K562 (cell line): ENCODE data around the gene AIMP2. TPM values are rescaled to one million over a fixed set of nuclear protein-coding genes. Genes with fewer than 3 reads are reported as not detected.

ENCODE experiments used
- JUND ChIP-seq, 2 experiments: IDR thresholded peaks; 2 replicates in 1 of 2; 3 replicates in 1 of 2; pipeline ENCODE4 v1.6.1; 2011; ENCODE audit warnings: borderline replicate concordance in 2 of 2, low read depth in 2 of 2, low read length in 2 of 2, improper control_type of control experiment in 1 of 2, missing biosample characterization in 1 of 2, missing genetic modification characterization in 1 of 2, missing genetic modification reagents in 1 of 2
- LEF1 ChIP-seq: fragments of 450-650 bp; IDR thresholded peaks from 2 replicates; pipeline ENCODE4 v1.6.1; 2016; ENCODE audit warnings: mild to moderate bottlenecking
- NFIC ChIP-seq: fragments of 450-650 bp; IDR thresholded peaks from 2 replicates; pipeline ENCODE4 v1.6.1; 2017; ENCODE audit warnings: mild to moderate bottlenecking, inconsistent platforms
- PBX2 ChIP-seq, 2 experiments: IDR thresholded peaks in 1 of 2; conservative IDR thresholded peaks in 1 of 2; 2 replicates each; pipeline ENCODE4 v1.6.1; 2016; ENCODE audit warnings: low read depth in 2 of 2, mild to moderate bottlenecking in 1 of 2, missing compliant biosample characterization in 1 of 2, missing genetic modification characterization in 1 of 2, moderate library complexity in 1 of 2
- RBBP5 ChIP-seq: fragments of 200-600 bp; sonication (generic); IDR thresholded peaks from 2 replicates; pipeline ENCODE4 v1.6.1; 2012; ENCODE audit warnings: borderline replicate concordance, mild to moderate bottlenecking, low read length, control low read depth, inconsistent platforms; ENCODE audit not compliant: insufficient read depth, poor library complexity, severe bottlenecking
- YBX1 ChIP-seq: fragments of 450-650 bp; IDR thresholded peaks from 2 replicates; pipeline ENCODE4 v1.7.1; 2016; ENCODE audit warnings: mild to moderate bottlenecking
- ZNF24 ChIP-seq: fragments of 450-650 bp; IDR thresholded peaks from 2 replicates; pipeline ENCODE4 v1.6.1; 2016
- ZNF75A ChIP-seq: fragments of 450-650 bp; formaldehyde crosslinking; IDR thresholded peaks from 2 replicates; pipeline ENCODE4 v1.4.0; 2020; ENCODE audit warnings: mild to moderate bottlenecking
- ZSCAN32 ChIP-seq: fragments of 450-650 bp; formaldehyde crosslinking; IDR thresholded peaks from 2 replicates; pipeline ENCODE4 v1.4.0; 2020; ENCODE audit warnings: mild to moderate bottlenecking, moderate library complexity
- polyA plus RNA-seq, 8 experiments: library from polyadenylated mRNA; depleted of rRNA in 4 of 8; stranded (reverse) in 5 of 8; unstranded in 3 of 8; fragments of >200 nt; fragmentation: Nextera tagmentation in 2 of 8; fragmentation: Illumina TruSeq in 1 of 8; extraction: Ambion mirVana in 2 of 8; extraction: Trizol in 1 of 8; gene quantifications; 2 replicates each; pipeline versions ENCODE4 v1.2.1 to v1.2.3, GENCODE V29; 2011 to 2014; ENCODE audit warnings: inconsistent platforms in 1 of 8, missing spikeins in 1 of 8
- total RNA-seq, 7 experiments: library from RNA; depleted of rRNA in 6 of 7; stranded (reverse); fragments of >200 nt in 6 of 7; fragmentation: Illumina TruSeq in 2 of 7; extraction: Trizol in 2 of 7; gene quantifications; 2 replicates each; pipeline versions ENCODE4 v1.2.1 to v1.2.3, GENCODE V29; 2011 to 2021; ENCODE audit warnings: low replicate concordance in 1 of 7
- TF ChIP-seq, protein P1 (sequence below): sonication (generic); formaldehyde crosslinking; IDR thresholded peaks from 2 replicates; pipeline ENCODE4 v1.8.0; 2022; ENCODE audit warnings: missing genetic modification reagents, mild to moderate bottlenecking, borderline replicate concordance
- TF ChIP-seq, protein P2 (sequence below): fragments of 450-650 bp; conservative IDR thresholded peaks from 2 replicates; pipeline ENCODE4 v1.6.1; 2016; ENCODE audit warnings: missing genetic modification characterization, low read depth, mild to moderate bottlenecking, control low read depth, missing compliant biosample characterization

AIMP2 gene
- total and polyA plus RNA-seq, 9 of the 15 experiments (the other 6 are each of a cell fraction or from before 2014, with no cell fraction given), result 47.5 to 84.9 (median 63.5) TPM

GRCh38 chr7:6008668-6009611 is at the start of gene AIMP2, which contains the start of gene PMS2 (continued):
- TF ChIP-seq, protein P1, sequence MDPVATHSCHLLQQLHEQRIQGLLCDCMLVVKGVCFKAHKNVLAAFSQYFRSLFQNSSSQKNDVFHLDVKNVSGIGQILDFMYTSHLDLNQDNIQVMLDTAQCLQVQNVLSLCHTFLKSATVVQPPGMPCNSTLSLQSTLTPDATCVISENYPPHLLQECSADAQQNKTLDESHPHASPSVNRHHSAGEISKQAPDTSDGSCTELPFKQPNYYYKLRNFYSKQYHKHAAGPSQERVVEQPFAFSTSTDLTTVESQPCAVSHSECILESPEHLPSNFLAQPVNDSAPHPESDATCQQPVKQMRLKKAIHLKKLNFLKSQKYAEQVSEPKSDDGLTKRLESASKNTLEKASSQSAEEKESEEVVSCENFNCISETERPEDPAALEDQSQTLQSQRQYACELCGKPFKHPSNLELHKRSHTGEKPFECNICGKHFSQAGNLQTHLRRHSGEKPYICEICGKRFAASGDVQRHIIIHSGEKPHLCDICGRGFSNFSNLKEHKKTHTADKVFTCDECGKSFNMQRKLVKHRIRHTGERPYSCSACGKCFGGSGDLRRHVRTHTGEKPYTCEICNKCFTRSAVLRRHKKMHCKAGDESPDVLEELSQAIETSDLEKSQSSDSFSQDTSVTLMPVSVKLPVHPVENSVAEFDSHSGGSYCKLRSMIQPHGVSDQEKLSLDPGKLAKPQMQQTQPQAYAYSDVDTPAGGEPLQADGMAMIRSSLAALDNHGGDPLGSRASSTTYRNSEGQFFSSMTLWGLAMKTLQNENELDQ (CRISPR knock-in tag), result no peak
- TF ChIP-seq ZNF24, result no peak
- TF ChIP-seq RBBP5, result peak; percentile 26
- TF ChIP-seq ZSCAN32, result peak; percentile 67; the same call in 1 of the 2 replicates
- peak; percentile 60; the same call in 1 of the 2 replicates for TF ChIP-seq LEF1
- TF ChIP-seq NFIC, result peak; percentile 26; the same call in 1 of the 2 replicates
- TF ChIP-seq YBX1, result no peak
- TF ChIP-seq, protein P2, sequence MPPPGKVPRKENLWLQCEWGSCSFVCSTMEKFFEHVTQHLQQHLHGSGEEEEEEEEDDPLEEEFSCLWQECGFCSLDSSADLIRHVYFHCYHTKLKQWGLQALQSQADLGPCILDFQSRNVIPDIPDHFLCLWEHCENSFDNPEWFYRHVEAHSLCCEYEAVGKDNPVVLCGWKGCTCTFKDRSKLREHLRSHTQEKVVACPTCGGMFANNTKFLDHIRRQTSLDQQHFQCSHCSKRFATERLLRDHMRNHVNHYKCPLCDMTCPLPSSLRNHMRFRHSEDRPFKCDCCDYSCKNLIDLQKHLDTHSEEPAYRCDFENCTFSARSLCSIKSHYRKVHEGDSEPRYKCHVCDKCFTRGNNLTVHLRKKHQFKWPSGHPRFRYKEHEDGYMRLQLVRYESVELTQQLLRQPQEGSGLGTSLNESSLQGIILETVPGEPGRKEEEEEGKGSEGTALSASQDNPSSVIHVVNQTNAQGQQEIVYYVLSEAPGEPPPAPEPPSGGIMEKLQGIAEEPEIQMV (tag), result no peak
- TF ChIP-seq PBX2 (CRISPR knock-in tag; IDR thresholded peaks at IDR 0.05; ENCODE audit: low read depth), result no peak
- TF ChIP-seq PBX2 (tag; conservative IDR thresholded peaks at IDR 0.05; ENCODE audit: low read depth), result peak; percentile 50; the same call in 1 of the 2 replicates
- TF ChIP-seq ZNF75A (CRISPR knock-in tag), result no peak
- no peak for TF ChIP-seq JUND (IDR thresholded peaks at IDR 0.05; ENCODE audit: borderline replicate concordance, low read depth, low read length)
- TF ChIP-seq JUND (tag; IDR thresholded peaks at IDR 0.05; ENCODE audit: borderline replicate concordance, low read depth, low read length), result 0 out of 3 replicates have a peak, but pooled peaks have one; percentile 2
